ACC112 (cell line): ENCODE data around the gene CNIH1.
A peak's percentile ranks its signal among the peaks of the same experiment; 100 is the strongest.
"Not testable (repeated sequence)": the region's sequence is repeated elsewhere in the genome, so short reads cannot be mapped to it uniquely, and the experiment has no call there.

Source experiments
- H2AFZ ChIP-seq: fragments of 200-600 bp; sonication (generic); one replicate; pipeline ENCODE4 v1.6.0; 2017; ENCODE audit warnings: antibody characterized with exemption, low read length; ENCODE audit not compliant: unreplicated experiment
- H3K27ac ChIP-seq: fragments of 200-600 bp; sonication (generic); 2 replicates; pipeline ENCODE4 v1.5.1; 2014; ENCODE audit warnings: low read depth, mild to moderate bottlenecking, antibody characterized with exemption, low read length, moderate library complexity
- H3K27me3 ChIP-seq: fragments of 200-600 bp; sonication (generic); 2 replicates; pipeline ENCODE4 v1.6.1; 2014; ENCODE audit warnings: mild to moderate bottlenecking, antibody characterized with exemption, low read length, moderate library complexity, mixed read lengths; ENCODE audit not compliant: insufficient read depth
- H3K36me3 ChIP-seq: fragments of 200-600 bp; sonication (generic); 2 replicates; pipeline ENCODE4 v1.6.1; 2016; ENCODE audit warnings: mild to moderate bottlenecking, antibody characterized with exemption, low read length, moderate library complexity, mixed read lengths; ENCODE audit not compliant: insufficient read depth
- H3K4me1 ChIP-seq: fragments of 200-600 bp; sonication (generic); one replicate; pipeline ENCODE4 v1.6.1; 2016; ENCODE audit warnings: low read length, mixed read lengths; ENCODE audit not compliant: insufficient read depth, unreplicated experiment, control insufficient read depth
- H3K4me3 ChIP-seq: fragments of 200-600 bp; sonication (generic); 2 replicates; pipeline ENCODE4 v1.5.1; 2014; ENCODE audit warnings: mild to moderate bottlenecking, low read depth, low read length
- H3K79me2 ChIP-seq: fragments of 200-600 bp; sonication (generic); one replicate; pipeline ENCODE4 v1.6.0; 2016; ENCODE audit warnings: low read length; ENCODE audit not compliant: control insufficient read depth, unreplicated experiment, insufficient read depth

Gene CNIH1

GRCh38 chr14:54467280-54467679, 26.1 kb upstream of the CNIH1 start:
- Histone ChIP-seq H3K27me3 (no peaks in the 10 kb centered on the region), H3K27ac (no peak overlapping the region)

GRCh38 chr14:54465654-54466053, 24.5 kb upstream of the CNIH1 start:
- Histone ChIP-seq H3K4me3 (no peak overlapping the region), H3K4me1 (peaks cover 12% of the 10 kb centered on the region), H3K27ac (no peak overlapping the region), H2AFZ (no peak overlapping the region), H3K36me3 (peaks cover 11% of the 10 kb centered on the region; the same call in 1 of the 2 replicates), H3K27me3 (no peaks in the 10 kb centered on the region), H3K79me2 (no peaks in the 10 kb centered on the region)

More at GRCh38 chr14:54467280-54467679, 26.1 kb upstream of the CNIH1 start:
- Histone ChIP-seq H3K36me3 (peaks cover 11% of the 10 kb centered on the region; the same call in 1 of the 2 replicates), H3K4me3 (no peak overlapping the region), H3K79me2 (no peaks in the 10 kb centered on the region), H2AFZ (no peak overlapping the region), H3K4me1 (peaks cover 7% of the 10 kb centered on the region)

- no peak overlapping the region for H3K4me3 ChIP-seq
- H3K27me3 ChIP-seq, result no peaks in the 10 kb centered on the region
- H3K27ac ChIP-seq, result no peak overlapping the region
- H3K4me1 ChIP-seq, result peaks cover 12% of the 10 kb centered on the region
- H2AFZ ChIP-seq, result no peak overlapping the region
- H3K36me3 ChIP-seq, result no peaks in the 10 kb centered on the region
- no peaks in the 10 kb centered on the region for H3K79me2 ChIP-seq
Observed at GRCh38 chr14:54462048-54462447, 20.9 kb upstream of the CNIH1 start.

GRCh38 chr14:54459106-54459505, 17.9 kb upstream of the CNIH1 start:
- H3K79me2 ChIP-seq, result no peaks in the 10 kb centered on the region
- H3K27me3 ChIP-seq, result no peaks in the 10 kb centered on the region
- no peak overlapping the region for H3K27ac ChIP-seq
- peaks cover 14% of the 10 kb centered on the region for H3K4me1 ChIP-seq
- no peaks in the 10 kb centered on the region for H3K36me3 ChIP-seq
- no peak overlapping the region for H3K4me3 ChIP-seq
- H2AFZ ChIP-seq, result no peak overlapping the region

- not testable (repeated sequence) for H3K27ac ChIP-seq, H3K36me3 ChIP-seq
Observed at GRCh38 chr14:54458536-54458935, 17.4 kb upstream of the CNIH1 start.

GRCh38 chr14:54457609-54457996, 16.4 kb upstream of the CNIH1 start:
- H3K36me3 ChIP-seq, result no peaks in the 10 kb centered on the region
- no peaks in the 10 kb centered on the region for H3K27me3 ChIP-seq
- H2AFZ ChIP-seq, result no peak overlapping the region
- H3K27ac ChIP-seq, result no peak overlapping the region; the same call in 1 of the 2 replicates
- no peak overlapping the region for H3K4me3 ChIP-seq
- H3K79me2 ChIP-seq, result no peaks in the 10 kb centered on the region
- peaks cover 20% of the 10 kb centered on the region for H3K4me1 ChIP-seq

More at GRCh38 chr14:54458536-54458935, 17.4 kb upstream of the CNIH1 start:
- not testable (repeated sequence) for H3K4me3 ChIP-seq, H3K27me3 ChIP-seq, H3K79me2 ChIP-seq, H2AFZ ChIP-seq
- H3K4me1 ChIP-seq, result peaks cover 20% of the 10 kb centered on the region

- H2AFZ ChIP-seq, H3K36me3 ChIP-seq, H3K27me3 ChIP-seq, H3K4me3 ChIP-seq, H3K27ac ChIP-seq, H3K79me2 ChIP-seq: not testable (repeated sequence)
- peaks cover 16% of the 10 kb centered on the region for H3K4me1 ChIP-seq
Observed at GRCh38 chr14:54456820-54457608, 15.8 kb upstream of the CNIH1 start.

GRCh38 chr14:54455363-54455762, 14.2 kb upstream of the CNIH1 start:
- Histone ChIP-seq H2AFZ (no peak overlapping the region), H3K4me1 (peaks cover 20% of the 10 kb centered on the region), H3K4me3 (no peak overlapping the region), H3K36me3 (no peaks in the 10 kb centered on the region), H3K27me3 (no peaks in the 10 kb centered on the region), H3K27ac (no peak overlapping the region), H3K79me2 (no peaks in the 10 kb centered on the region)

- H3K4me3 ChIP-seq, H2AFZ ChIP-seq, H3K27me3 ChIP-seq, H3K79me2 ChIP-seq, H3K36me3 ChIP-seq: not testable (repeated sequence)
- Histone ChIP-seq H3K4me1 (peaks cover 23% of the 10 kb centered on the region), H3K27ac (peak overlapping the region; percentile 6; the same call in 1 of the 2 replicates)
Observed at GRCh38 chr14:54453990-54454389, 12.8 kb upstream of the CNIH1 start.

- Histone ChIP-seq H3K27me3 (no peaks in the 10 kb centered on the region), H3K36me3 (no peaks in the 10 kb centered on the region), H3K27ac (no peak overlapping the region), H3K4me1 (peaks cover 23% of the 10 kb centered on the region), H3K79me2 (no peaks in the 10 kb centered on the region), H3K4me3 (no peak overlapping the region), H2AFZ (no peak overlapping the region)
Observed at GRCh38 chr14:54453252-54453651, 12.1 kb upstream of the CNIH1 start.

- H3K27me3 ChIP-seq, result no peaks in the 10 kb centered on the region
- H2AFZ ChIP-seq, result no peak overlapping the region
- H3K4me1 ChIP-seq, result peaks cover 24% of the 10 kb centered on the region
- no peaks in the 10 kb centered on the region for H3K36me3 ChIP-seq
- no peak overlapping the region for H3K4me3 ChIP-seq
- no peak overlapping the region for H3K27ac ChIP-seq
- no peaks in the 10 kb centered on the region for H3K79me2 ChIP-seq
Observed at GRCh38 chr14:54451961-54452360, 10.8 kb upstream of the CNIH1 start.
